ENCODE data around the gene OAF.

OAF gene

DNA sequence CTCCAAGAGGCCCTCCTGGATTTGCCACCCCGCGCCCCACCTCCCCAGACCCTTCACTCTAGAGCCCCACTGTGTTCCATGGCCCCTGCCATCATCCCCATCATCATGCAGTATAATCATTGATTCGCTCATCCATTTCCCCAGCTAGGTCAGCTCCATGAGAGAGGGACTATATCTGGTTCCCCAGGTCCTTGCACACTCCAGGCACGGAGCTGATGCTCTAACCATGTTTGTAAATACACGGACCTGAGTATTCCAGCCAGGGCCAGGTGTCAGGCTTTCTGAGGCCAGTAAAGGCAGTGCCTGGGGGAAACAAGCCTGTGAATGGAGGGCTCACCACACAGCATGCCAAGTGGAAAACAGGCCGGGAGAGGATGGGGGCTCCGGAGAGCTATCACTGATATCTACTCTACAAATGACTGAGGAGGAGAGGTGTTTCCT, 27.1 kb upstream of the OAF start:
- POLR2A ChIA-PET: no interaction called here
- CTCF ChIA-PET: interaction anchor here (1.0 to 2.9 kb wide), 4 partner anchors 10 to 119 kb away, joined by 3 to 12 read pairs (median 4); no protein-coding TSS in a partner anchor
- Histone ChIP-seq H3K9me3 (ENCODE audit: control extremely low read depth in 1 of 5, control insufficient read depth in 4 of 5, insufficient read depth in 2 of 5, low read depth in 1 of 5, low read length in 4 of 5) (no peaks in the 10 kb centered on the region), H3K4me3 (ENCODE audit: control insufficient read depth in 1 of 7, extremely low read depth in 1 of 7, insufficient read depth in 4 of 7, low read depth in 2 of 7, low read length in 6 of 7) (no peak overlapping the region), H3K4me1 (ENCODE audit: control extremely low read depth in 1 of 4, control insufficient read depth in 4 of 4, insufficient read depth in 4 of 4, low read length in 3 of 4) (peaks cover 0 to 19% (median 2%) of the 10 kb centered on the region in 4 experiments), H3K27ac (ENCODE audit: insufficient read depth in 1 of 2, low read depth in 1 of 2, low read length in 2 of 2, poor library complexity in 1 of 2, severe bottlenecking in 2 of 2) (no peak overlapping the region), H3K27me3 (replicated peaks in 2 of 5; ENCODE audit: control insufficient read depth in 4 of 5, insufficient read depth in 5 of 5, low read length in 4 of 5) (peaks cover 0 to 3% (median 0%) of the 10 kb centered on the region in 5 experiments), H3K36me3 (ENCODE audit: control insufficient read depth in 4 of 4, insufficient read depth in 4 of 4, low read length in 3 of 4) (no peaks in the 10 kb centered on the region)
- no peak for DNase-seq
- WGBS (ENCODE audit: insufficient coverage): 89% methylated on average over 5 of the region's 7 CpGs

DNA sequence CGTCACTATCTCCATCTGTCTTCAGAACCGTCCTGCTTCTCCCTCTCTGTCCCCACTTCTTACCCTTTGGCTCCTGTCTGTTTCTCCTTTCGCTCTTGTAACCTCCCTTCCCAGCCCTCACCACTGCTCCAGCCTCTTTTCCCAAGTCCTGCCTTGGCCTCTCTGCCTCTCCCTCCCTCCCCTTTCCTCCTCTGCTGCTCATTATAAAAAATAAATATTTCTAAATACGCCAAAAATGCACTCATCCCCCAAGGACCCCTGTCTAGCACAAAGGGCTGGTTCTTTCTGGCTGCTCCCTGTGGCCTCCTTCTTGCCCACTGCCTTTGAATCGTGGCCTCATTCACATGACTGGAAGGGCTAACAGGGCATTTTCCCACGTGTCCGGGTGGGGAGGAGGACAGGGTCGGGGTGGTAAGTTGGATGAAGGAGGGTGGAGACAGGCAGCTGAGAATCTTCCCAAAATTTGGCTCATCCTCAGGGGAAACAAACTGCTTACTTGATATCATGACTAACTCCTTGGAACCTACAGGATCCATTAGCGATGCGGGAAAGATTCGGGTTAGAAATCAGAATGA, 26.4 kb upstream of the OAF start:
- Histone ChIP-seq H3K36me3 (ENCODE audit: control insufficient read depth in 4 of 4, insufficient read depth in 4 of 4, low read length in 3 of 4) (no peaks in the 10 kb centered on the region), H3K4me1 (ENCODE audit: control extremely low read depth in 1 of 4, control insufficient read depth in 4 of 4, insufficient read depth in 4 of 4, low read length in 3 of 4) (peaks cover 0 to 19% (median 2%) of the 10 kb centered on the region in 4 experiments), H3K4me3 (ENCODE audit: control insufficient read depth in 1 of 7, extremely low read depth in 1 of 7, insufficient read depth in 4 of 7, low read depth in 2 of 7, low read length in 6 of 7) (no peak overlapping the region), H3K27ac (ENCODE audit: insufficient read depth in 1 of 2, low read depth in 1 of 2, low read length in 2 of 2, poor library complexity in 1 of 2, severe bottlenecking in 2 of 2) (no peak overlapping the region), H3K9me3 (ENCODE audit: control extremely low read depth in 1 of 5, control insufficient read depth in 4 of 5, insufficient read depth in 2 of 5, low read depth in 1 of 5, low read length in 4 of 5) (no peaks in the 10 kb centered on the region), H3K27me3 (replicated peaks in 2 of 5; ENCODE audit: control insufficient read depth in 4 of 5, insufficient read depth in 5 of 5, low read length in 4 of 5) (peaks cover 0 to 3% (median 0%) of the 10 kb centered on the region in 5 experiments)
- ChIA-PET CTCF (interaction anchor here (1.0 to 2.9 kb wide), 3 partner anchors 10 to 46 kb away, joined by 3 to 12 read pairs (median 4); no protein-coding TSS in a partner anchor), POLR2A (no interaction called here)
- WGBS (ENCODE audit: insufficient coverage): over 99% methylated on average over 7 of the region's 11 CpGs
- no peak for DNase-seq

DNA sequence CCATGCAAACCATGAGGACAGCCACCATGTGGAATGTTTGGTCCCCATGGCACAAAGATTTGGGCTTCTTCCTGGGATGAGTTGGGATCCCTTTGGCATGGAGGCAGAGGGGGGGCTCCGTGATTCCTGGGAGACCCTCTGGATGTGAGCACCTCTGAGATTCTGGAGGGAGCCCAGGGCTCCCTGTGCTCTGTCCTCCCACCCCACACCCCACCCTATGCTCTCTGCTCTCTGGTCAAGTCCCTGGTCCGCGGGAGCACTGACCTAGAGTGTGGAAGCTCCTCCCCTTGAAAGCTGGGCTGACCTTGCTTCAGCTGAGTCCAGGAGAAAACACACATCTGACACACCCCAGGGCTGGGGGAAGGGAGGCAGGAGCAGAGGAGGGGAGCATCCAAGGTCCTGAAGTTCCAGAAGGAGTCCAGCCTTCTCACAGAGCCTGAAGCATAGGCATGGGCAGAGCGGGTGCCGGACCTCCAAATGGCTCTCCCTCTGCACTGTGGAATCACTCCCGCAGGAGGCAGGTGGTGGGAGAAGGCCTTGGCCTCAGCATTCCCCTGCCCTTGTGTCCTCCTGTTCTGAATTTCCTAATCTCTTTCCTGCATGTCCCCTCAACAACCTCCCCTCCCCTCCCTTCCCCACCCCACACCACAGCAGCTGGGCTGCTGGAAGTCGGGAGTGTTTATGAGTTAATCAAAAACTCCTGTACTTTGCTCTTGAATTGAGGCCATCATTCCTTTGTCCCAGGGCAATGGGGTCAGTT, 25.7 kb upstream of the OAF start:
- ChIA-PET POLR2A (no interaction called here), CTCF (interaction anchor here (1.3 to 2.9 kb wide), 3 partner anchors 9 to 39 kb away, joined by 3 to 12 read pairs (median 4); no protein-coding TSS in a partner anchor)
- Histone ChIP-seq H3K9me3 (ENCODE audit: control extremely low read depth in 1 of 5, control insufficient read depth in 4 of 5, insufficient read depth in 2 of 5, low read depth in 1 of 5, low read length in 4 of 5) (no peaks in the 10 kb centered on the region), H3K27me3 (replicated peaks in 2 of 5; ENCODE audit: control insufficient read depth in 4 of 5, insufficient read depth in 5 of 5, low read length in 4 of 5) (peaks cover 0 to 3% (median 0%) of the 10 kb centered on the region in 5 experiments), H3K4me3 (ENCODE audit: control insufficient read depth in 1 of 7, extremely low read depth in 1 of 7, insufficient read depth in 4 of 7, low read depth in 2 of 7, low read length in 6 of 7) (no peak overlapping the region), H3K36me3 (ENCODE audit: control insufficient read depth in 4 of 4, insufficient read depth in 4 of 4, low read length in 3 of 4) (no peaks in the 10 kb centered on the region), H3K4me1 (ENCODE audit: control extremely low read depth in 1 of 4, control insufficient read depth in 4 of 4, insufficient read depth in 4 of 4, low read length in 3 of 4) (peaks cover 0 to 18% (median 2%) of the 10 kb centered on the region in 4 experiments), H3K27ac (ENCODE audit: insufficient read depth in 1 of 2, low read depth in 1 of 2, low read length in 2 of 2, poor library complexity in 1 of 2, severe bottlenecking in 2 of 2) (no peak overlapping the region)
- WGBS (ENCODE audit: insufficient coverage): 81% methylated on average over 4 of the region's 7 CpGs
- no peak for DNase-seq

DNA sequence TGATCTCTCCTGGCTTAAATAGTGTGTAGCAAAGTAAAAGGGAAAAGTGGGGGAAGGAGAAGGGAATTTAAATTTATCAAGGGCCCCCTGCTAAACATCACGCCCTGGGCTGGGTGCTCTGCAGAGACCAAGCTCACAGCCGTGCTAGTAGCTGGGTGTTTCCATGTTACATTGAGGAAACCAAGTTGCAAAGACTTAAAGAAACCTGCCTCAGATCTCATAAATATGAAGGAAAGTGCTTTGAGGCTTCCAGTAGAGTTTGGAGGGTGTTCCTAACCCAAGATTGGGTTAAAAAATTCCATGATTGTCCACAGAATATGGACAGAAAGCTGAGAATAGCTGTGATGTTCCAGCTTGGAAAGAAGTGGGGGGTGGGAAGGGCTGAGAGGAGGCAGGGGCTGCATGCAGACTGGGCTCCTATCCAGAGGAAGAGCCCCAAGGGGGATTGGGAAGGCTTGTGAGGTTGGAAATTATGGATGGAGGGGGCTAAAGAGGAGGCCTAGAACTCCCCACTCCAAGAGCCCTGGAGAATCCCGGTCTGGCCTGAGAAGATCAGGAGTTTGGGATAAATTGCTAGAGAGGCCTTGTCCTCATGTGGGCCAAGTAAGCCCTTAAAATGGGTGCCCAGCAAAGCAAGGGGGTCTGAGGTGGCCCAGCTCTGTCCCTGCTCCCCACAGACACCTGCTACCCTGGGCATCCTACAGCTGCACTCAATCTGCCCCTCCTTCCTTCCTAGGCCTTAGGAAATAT, 25.0 kb upstream of the OAF start:
- Histone ChIP-seq H3K36me3 (ENCODE audit: control insufficient read depth in 4 of 4, insufficient read depth in 4 of 4, low read length in 3 of 4) (no peaks in the 10 kb centered on the region), H3K27ac (ENCODE audit: insufficient read depth in 1 of 2, low read depth in 1 of 2, low read length in 2 of 2, poor library complexity in 1 of 2, severe bottlenecking in 2 of 2) (no peak overlapping the region), H3K4me3 (ENCODE audit: control insufficient read depth in 1 of 7, extremely low read depth in 1 of 7, insufficient read depth in 4 of 7, low read depth in 2 of 7, low read length in 6 of 7) (no peak overlapping the region), H3K27me3 (replicated peaks in 2 of 5; ENCODE audit: control insufficient read depth in 4 of 5, insufficient read depth in 5 of 5, low read length in 4 of 5) (peaks cover 0 to 3% (median 0%) of the 10 kb centered on the region in 5 experiments), H3K9me3 (ENCODE audit: control extremely low read depth in 1 of 5, control insufficient read depth in 4 of 5, insufficient read depth in 2 of 5, low read depth in 1 of 5, low read length in 4 of 5) (no peaks in the 10 kb centered on the region), H3K4me1 (ENCODE audit: control extremely low read depth in 1 of 4, control insufficient read depth in 4 of 4, insufficient read depth in 4 of 4, low read length in 3 of 4) (peaks cover 0 to 11% (median 0%) of the 10 kb centered on the region in 4 experiments)
- 92% methylated on average over 2 of the region's 3 CpGs for WGBS (ENCODE audit: insufficient coverage)
- POLR2A ChIA-PET: no interaction called here
- no peak for DNase-seq
- CTCF ChIA-PET: interaction anchor here (1.3 to 2.9 kb wide), 4 partner anchors 8 to 117 kb away, joined by 3 to 12 read pairs (median 4); no protein-coding TSS in a partner anchor

DNA sequence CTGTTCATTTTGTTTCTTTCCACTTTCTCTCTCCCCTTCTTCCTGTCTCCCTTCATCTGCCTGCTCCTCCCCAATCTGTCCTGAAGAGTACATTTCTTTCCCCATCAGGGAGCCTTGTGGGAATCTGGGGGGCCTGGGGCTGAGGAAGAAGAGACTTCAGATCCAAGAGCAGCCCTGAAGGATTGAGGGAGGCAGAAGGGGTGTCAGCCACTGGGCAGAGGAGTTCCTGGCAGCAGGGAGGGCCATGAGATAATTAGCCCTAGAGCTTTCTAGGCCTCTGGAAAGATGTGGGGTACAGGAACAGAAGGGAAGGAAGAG, 24.4 kb upstream of the OAF start:
- H3K27ac ChIP-seq (ENCODE audit: insufficient read depth in 1 of 2, low read depth in 1 of 2, low read length in 2 of 2, poor library complexity in 1 of 2, severe bottlenecking in 2 of 2): no peak overlapping the region
- H3K9me3 ChIP-seq (ENCODE audit: control extremely low read depth in 1 of 5, control insufficient read depth in 4 of 5, insufficient read depth in 2 of 5, low read depth in 1 of 5, low read length in 4 of 5): no peaks in the 10 kb centered on the region
- peaks cover 0 to 7% (median 0%) of the 10 kb centered on the region in 4 experiments for H3K4me1 ChIP-seq (ENCODE audit: control extremely low read depth in 1 of 4, control insufficient read depth in 4 of 4, insufficient read depth in 4 of 4, low read length in 3 of 4)
- no peak for DNase-seq
- no peak overlapping the region for H3K4me3 ChIP-seq (ENCODE audit: control insufficient read depth in 1 of 7, extremely low read depth in 1 of 7, insufficient read depth in 4 of 7, low read depth in 2 of 7, low read length in 6 of 7)
- no peaks in the 10 kb centered on the region for H3K36me3 ChIP-seq (ENCODE audit: control insufficient read depth in 4 of 4, insufficient read depth in 4 of 4, low read length in 3 of 4)
- H3K27me3 ChIP-seq (replicated peaks in 2 of 5; ENCODE audit: control insufficient read depth in 4 of 5, insufficient read depth in 5 of 5, low read length in 4 of 5): peaks cover 0 to 3% (median 0%) of the 10 kb centered on the region in 5 experiments
- POLR2A ChIA-PET: no interaction called here
- CTCF ChIA-PET: interaction anchor here (1.3 to 1.6 kb wide), 3 partner anchors 11 to 116 kb away, joined by 3 to 4 read pairs (median 3); no protein-coding TSS in a partner anchor

DNA sequence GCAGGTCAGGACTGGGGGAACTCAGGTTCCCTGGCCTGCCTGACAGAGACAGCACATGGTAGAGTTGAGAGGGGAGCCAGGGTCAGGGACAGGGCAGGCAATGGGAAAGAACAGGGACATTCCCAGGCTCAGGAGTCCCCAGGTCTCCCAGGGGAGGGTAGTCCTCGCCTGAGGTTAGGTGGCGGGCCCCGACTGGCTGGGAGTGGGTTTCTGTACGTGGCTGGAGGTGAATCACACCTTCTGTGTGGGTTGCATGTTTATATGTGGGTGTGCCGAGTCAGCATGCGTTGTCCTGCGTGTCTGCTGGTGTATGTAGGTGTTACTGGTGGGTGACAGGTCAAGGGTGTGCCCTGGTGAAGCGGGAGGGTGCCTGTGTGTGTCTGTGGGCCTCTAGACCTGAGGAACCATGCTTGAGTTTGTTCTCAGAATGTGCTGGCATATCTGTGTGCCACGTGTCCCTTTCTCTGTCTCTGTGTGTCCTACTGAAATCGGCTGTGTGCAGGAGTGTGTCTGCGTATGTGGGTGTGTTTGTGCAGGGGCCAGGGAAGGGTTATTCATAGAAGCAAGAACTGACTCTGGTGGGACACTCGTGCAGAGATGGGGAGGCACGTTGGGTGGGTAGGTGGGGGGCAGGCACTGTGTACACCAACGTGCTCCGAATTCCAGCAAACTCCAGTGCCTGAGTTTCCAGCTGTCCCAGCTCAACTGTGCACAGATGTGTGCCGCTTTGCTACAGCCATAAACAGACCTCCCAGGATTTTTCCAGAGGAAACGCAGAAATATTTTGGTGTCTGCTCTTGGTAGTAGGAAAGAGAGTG, 23.8 kb upstream of the OAF start:
- no peak overlapping the region for H3K4me3 ChIP-seq (ENCODE audit: control insufficient read depth in 1 of 7, extremely low read depth in 1 of 7, insufficient read depth in 4 of 7, low read depth in 2 of 7, low read length in 6 of 7)
- no peak for DNase-seq
- 96% methylated on average over 12 of the region's 17 CpGs for WGBS (ENCODE audit: insufficient coverage)
- peaks cover 0 to 7% (median 0%) of the 10 kb centered on the region in 4 experiments for H3K4me1 ChIP-seq (ENCODE audit: control extremely low read depth in 1 of 4, control insufficient read depth in 4 of 4, insufficient read depth in 4 of 4, low read length in 3 of 4)
- H3K9me3 ChIP-seq (ENCODE audit: control extremely low read depth in 1 of 5, control insufficient read depth in 4 of 5, insufficient read depth in 2 of 5, low read depth in 1 of 5, low read length in 4 of 5): no peaks in the 10 kb centered on the region
- ChIA-PET CTCF (interaction anchor here (0.6 to 1.6 kb wide), 5 partner anchors 9 to 116 kb away, joined by 3 to 4 read pairs (median 3); no protein-coding TSS in a partner anchor), POLR2A (interaction anchor here (0.7 kb wide), 1 partner anchor 767 kb away, joined by 3 read pairs; no protein-coding TSS in a partner anchor)
- peaks cover 0 to 3% (median 0%) of the 10 kb centered on the region in 5 experiments for H3K27me3 ChIP-seq (replicated peaks in 2 of 5; ENCODE audit: control insufficient read depth in 4 of 5, insufficient read depth in 5 of 5, low read length in 4 of 5)
- no peak overlapping the region for H3K27ac ChIP-seq (ENCODE audit: insufficient read depth in 1 of 2, low read depth in 1 of 2, low read length in 2 of 2, poor library complexity in 1 of 2, severe bottlenecking in 2 of 2)
- H3K36me3 ChIP-seq (ENCODE audit: control insufficient read depth in 4 of 4, insufficient read depth in 4 of 4, low read length in 3 of 4): no peaks in the 10 kb centered on the region

All from common myeloid progenitor, CD34-positive (primary cell).